HG03159 (cell line): Measurements from ENCODE around the gene FST.

ENCODE experiments used
- ATAC-seq: cut with Tn5 transposase; IDR thresholded peaks from one replicate; pipeline ENCODE4 v1.9.1; 2021; ENCODE audit warnings: mild to moderate bottlenecking, moderate library complexity; ENCODE audit not compliant: unreplicated experiment

Gene FST

GRCh38 chr5:53480416-53481158, at the start of gene FST:
FST (plus strand) TSS chr5:53480629; CDS start chr5:53480792, 163 bp downstream.
- ATAC-seq, result no peak

- ATAC-seq, result no peak
Measured at GRCh38 chr5:53431665-53432064, 48.8 kb upstream of the FST start.

GRCh38 chr5:53433026-53433425, 47.4 kb upstream of the FST start:
- ATAC-seq, result no peak

- no peak for ATAC-seq
Measured at GRCh38 chr5:53434541-53434940, 45.9 kb upstream of the FST start.

GRCh38 chr5:53436480-53437191, 43.8 kb upstream of the FST start:
- no peak for ATAC-seq

- no peak for ATAC-seq
Measured at GRCh38 chr5:53438079-53438478, 42.4 kb upstream of the FST start.

- ATAC-seq, result no peak
Measured at GRCh38 chr5:53438486-53439472, 41.6 kb upstream of the FST start.

GRCh38 chr5:53442961-53443360, 37.5 kb upstream of the FST start:
- ATAC-seq, result no peak

- no peak for ATAC-seq
Measured at GRCh38 chr5:53445569-53445968, 34.9 kb upstream of the FST start.

GRCh38 chr5:53446908-53447307, 33.5 kb upstream of the FST start:
- ATAC-seq, result no peak

GRCh38 chr5:53448851-53449250, 31.6 kb upstream of the FST start:
- ATAC-seq, result no peak

- no peak for ATAC-seq
Measured at GRCh38 chr5:53453898-53454718, 26.3 kb upstream of the FST start.

- ATAC-seq, result no peak
Measured at GRCh38 chr5:53454719-53455000, 25.8 kb upstream of the FST start.

GRCh38 chr5:53456366-53456765, 24.1 kb upstream of the FST start:
- ATAC-seq, result no peak

GRCh38 chr5:53463909-53464621, 16.4 kb upstream of the FST start:
- no peak for ATAC-seq

GRCh38 chr5:53464722-53465121, 15.7 kb upstream of the FST start:
- ATAC-seq, result no peak

- ATAC-seq, result no peak
Measured at GRCh38 chr5:53469946-53470687, 10.3 kb upstream of the FST start.

GRCh38 chr5:53472279-53472678, 8.2 kb upstream of the FST start:
- ATAC-seq, result no peak
